ENCODE results near the gene CTDSP2. TPM values are rescaled to one million over a fixed set of nuclear protein-coding genes. Genes with fewer than 3 reads are reported as not detected.

CTDSP2 gene
- total RNA-seq, 1 experiment from 2014 or later = 117 TPM

DNA sequence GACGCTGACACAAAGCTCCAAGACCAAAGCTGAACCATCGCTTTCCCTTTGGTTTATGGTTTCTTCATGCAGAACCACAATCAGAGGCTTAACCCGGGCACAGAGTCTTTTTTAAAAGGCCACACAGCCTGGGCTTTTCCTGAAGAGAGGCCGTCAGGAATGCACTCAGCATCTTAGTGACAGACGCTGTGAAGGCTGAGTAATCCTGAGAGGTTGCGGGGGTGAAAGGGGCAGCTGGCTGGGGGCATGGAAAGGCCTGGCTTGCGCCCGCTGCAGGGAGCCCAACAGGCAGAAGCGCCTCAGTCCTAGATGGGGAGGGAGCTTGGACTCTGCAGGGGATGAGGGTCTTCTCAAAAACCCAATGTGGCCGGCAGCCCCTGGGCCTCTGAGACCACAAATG lies 13.6 kb downstream of the CTDSP2 start:
- CTCF ChIA-PET = interaction anchor here (0.6 to 1.6 kb wide), 5 partner anchors 56 to 397 kb away, joined by 3 to 8 read pairs (median 7); no protein-coding TSS in a partner anchor
- BruUV-seq (replicated peaks) = no TSS peak
- no peak for DNase-seq
- H3K4me1 Mint-ChIP-seq (ENCODE audit: low read depth, unreplicated experiment) = peaks cover 25% of the 10 kb centered on the region
- H3K9me3 Mint-ChIP-seq (ENCODE audit: low read depth, unreplicated experiment) = no peaks in the 10 kb centered on the region
- intact Hi-C loops (cut with micrococcal nuclease; ENCODE audit: unreplicated experiment) = no loop called here
- no peak overlapping the region for H3K4me3 Mint-ChIP-seq (ENCODE audit: low read depth, unreplicated experiment)
- H3K36me3 Mint-ChIP-seq (ENCODE audit: insufficient read depth, unreplicated experiment) = peaks cover under 1% of the 10 kb centered on the region
- TF ChIP-seq, protein P1, sequence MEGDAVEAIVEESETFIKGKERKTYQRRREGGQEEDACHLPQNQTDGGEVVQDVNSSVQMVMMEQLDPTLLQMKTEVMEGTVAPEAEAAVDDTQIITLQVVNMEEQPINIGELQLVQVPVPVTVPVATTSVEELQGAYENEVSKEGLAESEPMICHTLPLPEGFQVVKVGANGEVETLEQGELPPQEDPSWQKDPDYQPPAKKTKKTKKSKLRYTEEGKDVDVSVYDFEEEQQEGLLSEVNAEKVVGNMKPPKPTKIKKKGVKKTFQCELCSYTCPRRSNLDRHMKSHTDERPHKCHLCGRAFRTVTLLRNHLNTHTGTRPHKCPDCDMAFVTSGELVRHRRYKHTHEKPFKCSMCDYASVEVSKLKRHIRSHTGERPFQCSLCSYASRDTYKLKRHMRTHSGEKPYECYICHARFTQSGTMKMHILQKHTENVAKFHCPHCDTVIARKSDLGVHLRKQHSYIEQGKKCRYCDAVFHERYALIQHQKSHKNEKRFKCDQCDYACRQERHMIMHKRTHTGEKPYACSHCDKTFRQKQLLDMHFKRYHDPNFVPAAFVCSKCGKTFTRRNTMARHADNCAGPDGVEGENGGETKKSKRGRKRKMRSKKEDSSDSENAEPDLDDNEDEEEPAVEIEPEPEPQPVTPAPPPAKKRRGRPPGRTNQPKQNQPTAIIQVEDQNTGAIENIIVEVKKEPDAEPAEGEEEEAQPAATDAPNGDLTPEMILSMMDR (IDR thresholded peaks at IDR 0.05; ENCODE audit: unreplicated experiment) = no peak
- H3K27me3 Mint-ChIP-seq (ENCODE audit: unreplicated experiment) = no peaks in the 10 kb centered on the region
- no peak overlapping the region for H3K27ac Mint-ChIP-seq (ENCODE audit: unreplicated experiment)

DNA sequence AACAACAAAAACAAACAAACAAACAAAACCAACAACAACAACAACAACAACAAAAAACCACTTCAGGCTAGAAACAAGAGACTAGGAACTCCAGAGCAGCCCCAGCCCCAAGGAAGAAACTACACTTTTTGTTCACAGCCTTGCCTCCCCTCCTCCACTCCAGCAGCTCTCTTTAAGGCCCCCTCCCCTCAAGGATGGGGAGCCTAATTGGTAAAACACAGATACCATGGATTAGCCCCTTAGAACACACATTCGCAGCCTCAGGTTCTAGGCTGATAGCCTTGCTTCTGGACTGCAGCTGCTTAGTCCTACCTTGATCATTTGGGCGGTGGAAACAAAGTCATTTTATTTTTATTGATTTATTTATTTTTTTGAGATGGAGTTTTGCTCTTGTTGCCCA lies 16.1 kb downstream of the CTDSP2 start:
- H3K4me3 Mint-ChIP-seq (ENCODE audit: low read depth, unreplicated experiment) = no peak overlapping the region
- H3K36me3 Mint-ChIP-seq (ENCODE audit: insufficient read depth, unreplicated experiment) = peaks cover 14% of the 10 kb centered on the region
- no TSS peak for BruUV-seq (replicated peaks)
- no peaks in the 10 kb centered on the region for H3K27me3 Mint-ChIP-seq (ENCODE audit: unreplicated experiment)
- CTCF ChIA-PET = no interaction called here
- no peaks in the 10 kb centered on the region for H3K9me3 Mint-ChIP-seq (ENCODE audit: low read depth, unreplicated experiment)
- H3K4me1 Mint-ChIP-seq (ENCODE audit: low read depth, unreplicated experiment) = peaks cover 10% of the 10 kb centered on the region
- intact Hi-C loops (cut with micrococcal nuclease; ENCODE audit: unreplicated experiment) = no loop called here
- no peak for DNase-seq
- H3K27ac Mint-ChIP-seq (ENCODE audit: unreplicated experiment) = no peak overlapping the region
- TF ChIP-seq, protein P1 (IDR thresholded peaks at IDR 0.05; ENCODE audit: unreplicated experiment) = no peak

DNA sequence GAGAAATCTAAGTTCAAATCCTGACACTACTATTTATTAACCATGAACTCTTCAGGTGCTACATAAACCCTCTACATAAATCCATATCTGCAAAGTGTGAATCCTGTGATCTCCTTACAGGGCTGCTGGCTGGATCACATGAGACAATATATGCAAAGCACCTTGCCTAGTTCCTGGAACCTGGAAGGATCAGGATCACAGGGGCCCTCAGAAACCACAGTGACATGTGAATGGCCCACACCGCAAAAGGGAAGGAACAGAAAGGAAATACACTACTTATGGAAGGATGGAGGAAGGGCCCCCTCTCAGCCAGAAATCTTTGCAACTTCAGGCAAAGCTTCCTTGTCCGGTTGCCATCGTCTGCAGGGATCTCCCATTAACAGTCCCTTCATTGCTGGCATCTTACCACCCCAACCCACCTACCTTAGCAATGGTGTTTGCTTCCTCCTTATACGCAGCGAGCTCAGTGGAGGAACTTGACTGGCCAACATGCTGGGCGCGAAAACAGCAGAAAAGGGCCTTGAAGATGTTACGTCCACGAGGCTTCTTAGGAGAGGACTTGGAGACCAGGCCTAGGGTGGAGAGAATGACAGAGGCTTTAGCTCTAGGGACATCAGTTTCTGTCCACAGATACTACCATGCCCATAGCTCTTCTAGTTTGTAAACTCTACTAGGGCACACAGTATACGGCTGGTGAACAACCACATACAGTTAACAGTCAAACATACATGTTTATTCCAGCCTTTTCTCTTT lies 17.3 kb downstream of the CTDSP2 start:
- CTCF ChIA-PET = interaction anchor here (2.0 kb wide), 1 partner anchor 11 kb away, joined by 4 read pairs; the partner anchor contains the start of gene AVIL
- DNase-seq = no peak
- peaks cover 10% of the 10 kb centered on the region for H3K4me1 Mint-ChIP-seq (ENCODE audit: low read depth, unreplicated experiment)
- no peak overlapping the region for H3K4me3 Mint-ChIP-seq (ENCODE audit: low read depth, unreplicated experiment)
- H3K27ac Mint-ChIP-seq (ENCODE audit: unreplicated experiment) = no peak overlapping the region
- H3K27me3 Mint-ChIP-seq (ENCODE audit: unreplicated experiment) = no peaks in the 10 kb centered on the region
- no peaks in the 10 kb centered on the region for H3K9me3 Mint-ChIP-seq (ENCODE audit: low read depth, unreplicated experiment)
- TF ChIP-seq, protein P1 (IDR thresholded peaks at IDR 0.05; ENCODE audit: unreplicated experiment) = no peak
- intact Hi-C loops (cut with micrococcal nuclease; ENCODE audit: unreplicated experiment) = no loop called here
- BruUV-seq (replicated peaks) = no TSS peak
- H3K36me3 Mint-ChIP-seq (ENCODE audit: insufficient read depth, unreplicated experiment) = peaks cover 20% of the 10 kb centered on the region

DNA sequence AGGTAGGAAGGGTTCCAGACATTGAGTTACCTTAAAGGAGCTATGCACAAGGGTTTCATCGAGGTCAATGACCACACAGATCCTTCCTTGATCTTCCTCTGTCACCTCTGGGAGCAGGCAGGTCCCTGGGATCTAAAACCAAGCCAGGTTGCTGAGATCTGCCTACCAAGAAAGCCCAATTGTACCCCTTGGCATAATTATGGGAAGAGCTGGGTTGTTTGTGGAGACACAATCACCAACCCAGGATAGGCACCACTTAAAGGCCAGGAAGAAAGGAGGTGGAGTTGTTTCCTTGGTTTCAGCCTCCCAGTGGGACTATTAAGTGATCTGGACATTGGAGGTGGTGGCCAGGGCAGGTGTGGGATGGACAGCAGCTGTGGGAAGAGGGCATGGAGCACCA lies 19.6 kb downstream of the CTDSP2 start:
- Mint-ChIP-seq H3K27ac (ENCODE audit: unreplicated experiment) (no peak overlapping the region), H3K4me3 (ENCODE audit: low read depth, unreplicated experiment) (no peak overlapping the region), H3K4me1 (ENCODE audit: low read depth, unreplicated experiment) (peaks cover 9% of the 10 kb centered on the region), H3K36me3 (ENCODE audit: insufficient read depth, unreplicated experiment) (peaks cover 37% of the 10 kb centered on the region), H3K27me3 (ENCODE audit: unreplicated experiment) (no peaks in the 10 kb centered on the region), H3K9me3 (ENCODE audit: low read depth, unreplicated experiment) (no peaks in the 10 kb centered on the region)
- DNase-seq = no peak
- TF ChIP-seq, protein P1 (IDR thresholded peaks at IDR 0.05; ENCODE audit: unreplicated experiment) = no peak
- CTCF ChIA-PET = no interaction called here
- BruUV-seq (replicated peaks) = no TSS peak
- intact Hi-C loops (cut with micrococcal nuclease; ENCODE audit: unreplicated experiment) = no loop called here

All from Calu3 (cell line).